Prostate gland (tissue), 2 donors: ENCODE measurements around the gene TBC1D2. TPM values are rescaled to one million over a fixed set of nuclear protein-coding genes. Genes with fewer than 3 reads are reported as not detected.

ENCODE experiments used
- DNase-seq: peaks from one replicate; pipeline ENCODE4 v3.0.0-alpha.2; 2019; ENCODE audit warnings: low spot score
- H3K27ac ChIP-seq, 2 donors: fragments of 200-600 bp; sonication (generic); 2 replicates each; pipeline ENCODE4 v1.5.1; 2017 to 2019
- H3K27me3 ChIP-seq: fragments of 200-600 bp; sonication (generic); replicated peaks from 2 replicates; pipeline ENCODE4 v1.5.1; 2019; ENCODE audit not compliant: insufficient read depth
- H3K36me3 ChIP-seq, 2 donors: fragments of 200-600 bp; sonication (generic); 1 replicate in 1 of 2; 2 replicates in 1 of 2; pipeline versions ENCODE4 v1.5.1 to v1.8.1; 2017 to 2019
- H3K4me1 ChIP-seq: fragments of 200-600 bp; sonication (generic); replicated peaks from 2 replicates; pipeline ENCODE4 v1.5.1; 2019
- H3K4me3 ChIP-seq, 2 donors: fragments of 200-600 bp; sonication (generic); 2 replicates each; pipeline ENCODE4 v1.5.1; 2017 to 2019
- H3K9me3 ChIP-seq: fragments of 200-600 bp; sonication (generic); 2 replicates; pipeline ENCODE4 v1.5.1; 2017
- POLR2A ChIP-seq: fragments of 450-650 bp; IDR thresholded peaks from one replicate; pipeline ENCODE4 v1.6.1; 2016; ENCODE audit warnings: antibody characterized with exemption, mild to moderate bottlenecking
- POLR2AphosphoS5 ChIP-seq: sonication (generic); formaldehyde crosslinking; IDR thresholded peaks from one replicate; pipeline ENCODE4 v1.6.1; 2017; ENCODE audit warnings: antibody characterized with exemption
- WGBS: methylation state at CpG from one replicate; pipeline ENCODE4 v1.1.5; 2018; 5-methylcytosine and 5-hydroxymethylcytosine counted together
- intact Hi-C: fragments of 100-400 bp; cut with DNase I; formaldehyde crosslinking; loops from one replicate; pipeline ENCODE4 v1.14.2; 2022
- total RNA-seq, 2 donors: library from RNA; depleted of rRNA; stranded (reverse); fragments of >200 nt; gene quantifications; one replicate each; pipeline ENCODE4 v1.1.0, GENCODE V29; 2016
- TF ChIP-seq, protein P1 (sequence below), 4 experiments: fragments of 200-600 bp in 2 of 4; fragments of 450-650 bp in 2 of 4; sonication (generic) in 2 of 4; IDR thresholded peaks; 1 replicate in 3 of 4; 2 replicates in 1 of 4; pipeline ENCODE4 v1.5.1; 2016 to 2019; ENCODE audit warnings: antibody characterized with exemption in 4 of 4, mild to moderate bottlenecking in 2 of 4, moderate library complexity in 2 of 4

TBC1D2 gene
- total RNA-seq, 2 donors from 2014 or later = 18.4 to 18.8 TPM

DNA sequence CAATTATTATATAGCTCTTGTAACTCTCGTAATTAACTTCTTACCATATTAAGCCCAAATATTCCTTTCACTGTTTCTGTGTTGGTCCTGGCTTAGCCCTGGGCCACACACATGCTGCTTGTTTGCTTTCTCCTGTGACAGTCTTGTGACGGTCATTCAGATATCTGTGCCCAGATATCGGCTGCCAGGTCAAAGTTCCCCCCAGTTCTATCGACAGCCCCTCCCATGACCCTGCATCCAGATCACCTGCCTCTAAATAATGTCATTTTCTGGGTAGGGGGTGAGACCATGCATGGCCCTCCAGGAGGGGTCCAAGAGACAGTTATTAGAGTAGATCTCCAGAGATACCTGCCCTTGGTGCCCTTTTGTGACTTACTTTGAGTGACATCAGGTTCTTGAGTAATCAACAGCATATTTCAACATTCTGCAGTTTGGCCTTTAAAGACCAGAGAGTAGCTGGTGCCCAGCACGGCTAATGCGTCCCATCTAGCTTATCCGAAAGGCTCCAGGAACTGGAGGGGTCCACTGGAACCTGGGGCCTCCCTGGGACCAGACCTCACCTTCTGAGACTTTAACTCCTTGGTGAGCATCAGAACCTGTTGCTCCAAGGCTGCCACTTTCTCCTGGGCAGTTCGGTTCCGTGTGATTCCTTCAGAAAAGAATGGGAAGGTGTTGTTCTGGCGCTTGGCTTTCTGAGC lies 26.9 kb downstream of the TBC1D2 start:
- H3K27me3 ChIP-seq = no peaks in the 10 kb centered on the region
- 86% methylated on average over 10 of the region's 10 CpGs for WGBS
- no peak overlapping the region for H3K27ac ChIP-seq
- no peak for DNase-seq
- TF ChIP-seq POLR2AphosphoS5 (no peak), POLR2A (no peak)
- TF ChIP-seq, protein P1, sequence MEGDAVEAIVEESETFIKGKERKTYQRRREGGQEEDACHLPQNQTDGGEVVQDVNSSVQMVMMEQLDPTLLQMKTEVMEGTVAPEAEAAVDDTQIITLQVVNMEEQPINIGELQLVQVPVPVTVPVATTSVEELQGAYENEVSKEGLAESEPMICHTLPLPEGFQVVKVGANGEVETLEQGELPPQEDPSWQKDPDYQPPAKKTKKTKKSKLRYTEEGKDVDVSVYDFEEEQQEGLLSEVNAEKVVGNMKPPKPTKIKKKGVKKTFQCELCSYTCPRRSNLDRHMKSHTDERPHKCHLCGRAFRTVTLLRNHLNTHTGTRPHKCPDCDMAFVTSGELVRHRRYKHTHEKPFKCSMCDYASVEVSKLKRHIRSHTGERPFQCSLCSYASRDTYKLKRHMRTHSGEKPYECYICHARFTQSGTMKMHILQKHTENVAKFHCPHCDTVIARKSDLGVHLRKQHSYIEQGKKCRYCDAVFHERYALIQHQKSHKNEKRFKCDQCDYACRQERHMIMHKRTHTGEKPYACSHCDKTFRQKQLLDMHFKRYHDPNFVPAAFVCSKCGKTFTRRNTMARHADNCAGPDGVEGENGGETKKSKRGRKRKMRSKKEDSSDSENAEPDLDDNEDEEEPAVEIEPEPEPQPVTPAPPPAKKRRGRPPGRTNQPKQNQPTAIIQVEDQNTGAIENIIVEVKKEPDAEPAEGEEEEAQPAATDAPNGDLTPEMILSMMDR (IDR thresholded peaks at IDR 0.05) = no peak
- intact Hi-C loops = no loop called here
- H3K36me3 ChIP-seq = no peaks in the 10 kb centered on the region
- no peaks in the 10 kb centered on the region for H3K9me3 ChIP-seq
- no peak overlapping the region for H3K4me3 ChIP-seq
- H3K4me1 ChIP-seq = no peaks in the 10 kb centered on the region

DNA sequence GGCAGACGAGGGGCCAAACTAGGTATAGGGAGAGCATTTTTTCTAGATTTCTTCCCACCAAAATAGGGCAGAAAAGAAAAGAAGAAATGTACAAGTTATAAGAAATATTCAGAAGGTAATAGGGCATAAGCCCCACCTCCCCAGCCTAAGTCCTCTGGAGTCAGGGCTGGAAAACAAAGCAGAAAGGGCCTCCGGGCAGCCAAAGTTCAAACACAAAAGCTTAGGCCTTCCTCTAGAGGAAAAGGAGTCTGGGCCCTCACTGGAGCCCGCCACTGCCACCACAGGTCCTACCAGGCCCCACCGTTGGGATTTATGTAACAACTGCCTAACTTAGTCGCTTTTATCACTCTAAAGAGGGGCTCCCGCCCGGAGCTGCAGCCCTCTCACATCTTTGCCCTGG lies 27.6 kb downstream of the TBC1D2 start:
- TF ChIP-seq POLR2AphosphoS5 = no peak
- TF ChIP-seq, protein P1 (IDR thresholded peaks at IDR 0.05) = no peak
- no peak overlapping the region for H3K27ac ChIP-seq
- no peak for DNase-seq
- no peak overlapping the region for H3K4me3 ChIP-seq
- 89% methylated on average over 7 of the region's 7 CpGs for WGBS
- no peaks in the 10 kb centered on the region for H3K4me1 ChIP-seq
- no peaks in the 10 kb centered on the region for H3K36me3 ChIP-seq
- intact Hi-C loops = no loop called here
- H3K9me3 ChIP-seq = no peaks in the 10 kb centered on the region
- H3K27me3 ChIP-seq = no peaks in the 10 kb centered on the region

DNA sequence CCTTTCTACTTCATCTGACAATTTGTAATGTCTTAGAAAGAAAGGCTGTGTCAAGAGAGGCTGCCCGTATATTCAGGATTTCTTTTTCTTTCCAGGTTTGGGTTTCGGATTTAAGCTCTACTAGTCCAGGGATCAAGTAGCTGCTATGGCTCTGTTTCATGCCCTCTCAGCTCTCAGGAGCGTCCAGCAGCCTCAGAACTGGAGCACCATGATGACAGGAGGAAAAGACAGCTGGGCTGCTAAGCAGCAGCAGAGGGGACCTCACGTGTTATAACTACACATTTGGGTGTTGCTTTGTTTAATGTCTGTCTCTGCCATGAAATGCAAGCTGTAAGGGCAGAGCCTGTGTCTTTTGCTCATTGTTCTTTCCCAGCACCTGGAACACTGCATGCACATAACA lies 28.5 kb downstream of the TBC1D2 start:
- no peaks in the 10 kb centered on the region for H3K9me3 ChIP-seq
- H3K27me3 ChIP-seq = no peaks in the 10 kb centered on the region
- no peak for DNase-seq
- H3K4me1 ChIP-seq = no peaks in the 10 kb centered on the region
- 81% methylated on average over 4 of the region's 4 CpGs for WGBS
- TF ChIP-seq, protein P1 (IDR thresholded peaks at IDR 0.05) = no peak
- TF ChIP-seq POLR2A = no peak
- H3K27ac ChIP-seq = peak overlapping the region in 1 of 2 donors; percentile 4
- no peak overlapping the region for H3K4me3 ChIP-seq
- no peaks in the 10 kb centered on the region for H3K36me3 ChIP-seq
- intact Hi-C loops = no loop called here

DNA sequence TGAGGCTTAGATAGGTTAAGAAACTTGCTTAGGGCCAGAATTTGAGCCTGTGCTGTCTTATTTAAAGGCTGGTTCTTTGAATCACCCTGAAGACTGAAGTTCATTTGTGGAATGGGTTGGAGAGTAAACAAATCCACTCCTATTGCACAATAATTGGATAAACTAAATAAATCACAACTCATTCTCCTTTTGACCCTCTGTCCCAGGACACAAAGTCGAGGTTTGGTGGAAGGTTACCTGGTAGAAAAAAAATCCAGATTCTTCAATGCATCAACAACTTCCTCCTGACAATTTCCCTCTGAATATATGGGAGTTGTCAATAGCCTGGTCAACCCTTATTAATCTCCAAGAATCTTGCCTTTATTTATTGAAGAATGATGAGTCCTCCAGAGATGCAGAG lies 28.9 kb downstream of the TBC1D2 start:
- peak overlapping the region in 1 of 2 donors; percentile 24 for H3K27ac ChIP-seq

DNA sequence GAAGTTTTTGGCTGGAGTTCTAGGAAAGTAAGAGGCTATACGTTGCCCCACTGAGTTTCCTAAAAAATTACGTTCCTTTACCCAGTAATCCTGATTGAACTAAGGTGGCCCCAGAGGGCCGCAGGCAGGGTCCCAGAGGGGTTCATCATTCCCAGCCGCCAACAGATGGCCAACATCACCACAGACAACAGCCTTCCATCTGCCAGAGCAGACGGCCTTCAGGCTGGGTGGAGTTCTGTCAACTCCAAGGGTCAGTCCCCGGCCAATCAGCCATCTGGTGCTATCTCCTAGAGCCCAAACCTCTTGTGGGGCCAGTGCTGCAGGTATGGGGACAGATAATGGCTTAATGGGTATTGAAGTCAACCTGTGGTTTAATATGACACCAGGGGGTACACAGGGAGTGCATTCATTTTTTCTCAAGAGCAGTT lies 30.4 kb downstream of the TBC1D2 start:
- Histone ChIP-seq H3K27ac (peak overlapping the region in 1 of 2 donors; percentile 22), H3K36me3 (peaks cover 0 to 7% of the 10 kb centered on the region in 2 donors), H3K4me3 (no peak overlapping the region), H3K4me1 (no peaks in the 10 kb centered on the region), H3K9me3 (no peaks in the 10 kb centered on the region), H3K27me3 (no peaks in the 10 kb centered on the region)
- 86% methylated on average over 6 of the region's 6 CpGs for WGBS
- no peak for TF ChIP-seq POLR2A
- TF ChIP-seq POLR2AphosphoS5 = no peak
- TF ChIP-seq, protein P1 (IDR thresholded peaks at IDR 0.05) = no peak
- intact Hi-C loops = no loop called here
- DNase-seq = no peak

More for the DNA sequence above, 28.9 kb downstream of the TBC1D2 start:
- intact Hi-C loops = no loop called here
- 42% methylated on average over 1 of the region's 1 CpG for WGBS
- Histone ChIP-seq H3K36me3 (no peaks in the 10 kb centered on the region), H3K27me3 (no peaks in the 10 kb centered on the region), H3K9me3 (no peaks in the 10 kb centered on the region), H3K4me1 (no peaks in the 10 kb centered on the region), H3K4me3 (no peak overlapping the region)
- TF ChIP-seq POLR2AphosphoS5 = peak; percentile 9
- TF ChIP-seq POLR2A = no peak
- no peak for DNase-seq
